B cell (primary cell): ENCODE measurements around the gene ANTXR2. TPM values are rescaled to one million over a fixed set of nuclear protein-coding genes. Genes with fewer than 3 reads are reported as not detected.

Experiments used
- ATAC-seq: fragments of 200-7000 bp; cut with Tn5 transposase; one replicate; pipeline ENCODE4 v1.10.0; 2021; ENCODE audit warnings: low read depth, mild to moderate bottlenecking, moderate number of reproducible peaks, moderate library complexity
- CTCF ChIA-PET: fragments of 350-600 bp; sonication (Branson Sonifier 250); formaldehyde crosslinking; loops from one replicate; lab custom pipeline; 2021; ENCODE audit warnings: antibody characterized with exemption, inconsistent platforms; lab: Charles Lee
- POLR2A ChIA-PET: fragments of 350-600 bp; sonication (Branson Sonifier 250); formaldehyde crosslinking; loops from one replicate; lab custom pipeline; 2021; ENCODE audit warnings: antibody characterized with exemption; lab: Charles Lee
- DNase-seq: peaks from one replicate; pipeline ENCODE4 v3.0.0; 2013
- H2AFZ ChIP-seq: 2 replicates; pipeline ENCODE4 v1.6.1; 2012; ENCODE audit warnings: mild to moderate bottlenecking, low read depth, low read length; ENCODE audit not compliant: insufficient read depth, poor library complexity, severe bottlenecking
- H3K27ac ChIP-seq, 2 donors: 1 replicate in 1 of 2; 2 replicates in 1 of 2; pipeline ENCODE4 v1.5.1; 2012 to 2013; ENCODE audit warnings: low read length in 2 of 2, mild to moderate bottlenecking in 2 of 2, moderate library complexity in 1 of 2
- H3K27me3 ChIP-seq, 4 experiments: fragments of 200-600 bp in 1 of 4; sonication (generic) in 1 of 4; replicated peaks in 1 of 4; 1 replicate in 2 of 4; 2 replicates in 2 of 4; pipeline versions ENCODE4 v1.6.1 to v1.7.0; 2013 to 2016; ENCODE audit warnings: low read length in 3 of 4, mild to moderate bottlenecking in 2 of 4, mixed read lengths in 1 of 4, moderate library complexity in 1 of 4; ENCODE audit not compliant: insufficient read depth in 4 of 4, control insufficient read depth in 3 of 4; ENCODE audit errors: control extremely low read depth in 1 of 4
- H3K36me3 ChIP-seq, 2 experiments: replicated peaks in 1 of 2; 1 replicate in 1 of 2; 2 replicates in 1 of 2; pipeline versions ENCODE4 v1.6.1 to v1.7.1; 2013; ENCODE audit warnings: low read length in 1 of 2; ENCODE audit not compliant: insufficient read depth in 2 of 2, control insufficient read depth in 1 of 2; ENCODE audit errors: control extremely low read depth in 1 of 2, extremely low read depth in 1 of 2
- H3K4me1 ChIP-seq, 2 donors: fragments of 200-600 bp in 1 of 2; sonication (generic) in 1 of 2; 1 replicate in 1 of 2; 2 replicates in 1 of 2; pipeline versions ENCODE4 v1.5.1 to v1.6.1; 2013 to 2017; ENCODE audit warnings: low read length in 2 of 2; ENCODE audit not compliant: control insufficient read depth in 2 of 2, insufficient read depth in 2 of 2
- H3K4me2 ChIP-seq: replicated peaks from 2 replicates; pipeline ENCODE3; 2012; ENCODE audit warnings: mild to moderate bottlenecking, low read depth, low read length; ENCODE audit not compliant: poor library complexity, severe bottlenecking
- H3K4me3 ChIP-seq, 5 experiments: fragments of 200-600 bp in 1 of 5; sonication (generic) in 1 of 5; 1 replicate in 3 of 5; 2 replicates in 2 of 5; pipeline versions ENCODE4 v1.5.1 to v1.7.0; 2011 to 2016; ENCODE audit warnings: low read length in 4 of 5, mild to moderate bottlenecking in 4 of 5, low read depth in 2 of 5, control low read depth in 1 of 5, moderate library complexity in 1 of 5; ENCODE audit not compliant: insufficient read depth in 1 of 5; ENCODE audit errors: control extremely low read depth in 1 of 5, extremely low read depth in 1 of 5
- H3K79me2 ChIP-seq: fragments of 200-600 bp; sonication (generic); one replicate; pipeline ENCODE4 v1.6.0; 2016; ENCODE audit warnings: low read length; ENCODE audit not compliant: control insufficient read depth, insufficient read depth
- H3K9ac ChIP-seq: fragments of 200-600 bp; sonication (generic); 2 replicates; pipeline ENCODE4 v1.6.1; 2017; ENCODE audit warnings: mild to moderate bottlenecking, low read length, moderate library complexity
- H3K9me3 ChIP-seq, 3 donors: one replicate each; pipeline versions ENCODE4 v1.6.1 to v1.7.1; 2013; ENCODE audit warnings: low read length in 2 of 3; ENCODE audit not compliant: control insufficient read depth in 2 of 3, insufficient read depth in 1 of 3; ENCODE audit errors: control extremely low read depth in 1 of 3
- H4K20me1 ChIP-seq: 2 replicates; pipeline ENCODE4 v1.6.0; 2012; ENCODE audit warnings: mild to moderate bottlenecking, low read length; ENCODE audit not compliant: insufficient read depth, control insufficient read depth, poor library complexity, severe bottlenecking
- H3K27ac Mint-ChIP-seq: one replicate; pipeline ENCODE4 v1.8.0; 2021; ENCODE audit warnings: mixed read lengths
- H3K27me3 Mint-ChIP-seq: one replicate; pipeline ENCODE4 v1.8.0; 2021; ENCODE audit warnings: mixed read lengths
- H3K4me1 Mint-ChIP-seq: one replicate; pipeline ENCODE4 v1.8.0; 2021; ENCODE audit warnings: mixed read lengths
- H3K4me3 Mint-ChIP-seq: one replicate; pipeline ENCODE4 v1.8.0; 2021; ENCODE audit warnings: mixed read lengths
- H3K9me3 Mint-ChIP-seq: one replicate; pipeline ENCODE4 v1.8.0; 2022; ENCODE audit warnings: mixed read lengths; ENCODE audit not compliant: insufficient read depth
- CTCF ChIP-seq: fragments of 200-600 bp; IDR thresholded peaks from one replicate; pipeline ENCODE4 v1.8.0; 2022; ENCODE audit warnings: antibody characterized with exemption, mild to moderate bottlenecking
- EZH2 ChIP-seq: IDR thresholded peaks from 2 replicates; pipeline ENCODE4 v1.6.1; 2012; ENCODE audit warnings: borderline replicate concordance, low read depth, mild to moderate bottlenecking, moderate library complexity, low read length; ENCODE audit not compliant: insufficient read depth, poor library complexity, severe bottlenecking
- WGBS: methylation state at CpG from one replicate; pipeline ENCODE4 v1.1.5; 2013; ENCODE audit warnings: missing lambda C conversion rate; ENCODE audit not compliant: insufficient coverage; 5-methylcytosine and 5-hydroxymethylcytosine counted together
- intact Hi-C: fragments of 100-400 bp; cut with micrococcal nuclease; formaldehyde crosslinking; loops from one replicate; pipeline ENCODE4 v1.10.0; 2022
- polyA plus RNA-seq: library from polyadenylated mRNA; depleted of rRNA; stranded (reverse); fragments of >200 nt; gene quantifications from 2 replicates; pipeline ENCODE4 v1.2.3, GENCODE V29; 2012
- total RNA-seq, 2 donors: library from RNA; stranded (reverse); fragments of 120-200 nt in 1 of 2; gene quantifications; 1 replicate in 1 of 2; 2 replicates in 1 of 2; pipeline versions ENCODE4 v1.2.3 to v1.2.4, GENCODE V29; 2013 to 2022

ANTXR2 gene
- total and polyA plus RNA-seq, 2 donors (not counting 1 experiment from before 2014, with no cell fraction given), result 10.6 to 63.0 TPM

GRCh38 chr4:79948261-79948660 is 124.8 kb downstream of the ANTXR2 start:
- H2AFZ ChIP-seq, result no peak overlapping the region
- DNase-seq, result no peak
- intact Hi-C loops, result no loop called here
- no peak for TF ChIP-seq EZH2
- no peak for TF ChIP-seq CTCF
- CTCF ChIA-PET, result no interaction called here
- H3K27ac ChIP-seq, result no peak overlapping the region
- no peaks in the 10 kb centered on the region for H3K9me3 ChIP-seq
- no peaks in the 10 kb centered on the region for H3K27me3 ChIP-seq
- no peak overlapping the region for H3K4me3 ChIP-seq
- ATAC-seq, result no peak
- no peak overlapping the region for H3K4me3 Mint-ChIP-seq
- H3K27me3 Mint-ChIP-seq, result no peaks in the 10 kb centered on the region
- no peaks in the 10 kb centered on the region for H4K20me1 ChIP-seq
- no peak overlapping the region for H3K4me2 ChIP-seq
- H3K36me3 ChIP-seq, result peaks cover 0 to 1% of the 10 kb centered on the region in 2 experiments
- no peaks in the 10 kb centered on the region for H3K4me1 ChIP-seq
- no peak overlapping the region for H3K9ac ChIP-seq
- H3K4me1 Mint-ChIP-seq, result no peaks in the 10 kb centered on the region
- no peaks in the 10 kb centered on the region for H3K79me2 ChIP-seq
- no peaks in the 10 kb centered on the region for H3K9me3 Mint-ChIP-seq
- no peak overlapping the region for H3K27ac Mint-ChIP-seq
- POLR2A ChIA-PET, result no interaction called here
- WGBS, result no CpG with 5 or more reads among the region's 3 CpGs

DNA sequence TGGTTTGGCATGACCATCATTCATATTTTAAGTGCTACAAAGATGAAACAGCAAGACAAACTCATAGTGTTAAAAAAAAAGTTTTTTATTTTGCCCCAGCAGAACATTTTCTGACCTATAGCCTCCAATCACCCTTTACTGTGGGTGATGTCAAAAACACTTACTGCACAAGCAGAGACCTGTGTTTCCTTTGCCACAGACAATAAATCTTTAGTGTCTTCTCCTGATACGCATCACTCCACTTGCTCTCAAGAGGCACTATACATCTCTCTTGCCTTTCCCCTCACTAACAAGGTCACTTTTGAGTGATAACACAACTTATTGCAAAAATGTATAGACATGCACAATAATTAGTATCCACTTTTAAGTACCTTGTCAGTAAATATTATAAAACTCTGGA is 125.6 kb downstream of the ANTXR2 start:
- CTCF ChIA-PET, result interaction anchor here (1.5 kb wide), 1 partner anchor 8 kb away, joined by 3 read pairs; no protein-coding TSS in a partner anchor
- no peak overlapping the region for H3K4me2 ChIP-seq
- no CpG with 5 or more reads among the region's 1 CpG for WGBS
- H3K79me2 ChIP-seq, result no peaks in the 10 kb centered on the region
- H3K36me3 ChIP-seq, result peaks cover 0 to 1% of the 10 kb centered on the region in 2 experiments
- no peak overlapping the region for H3K27ac ChIP-seq
- no peak for DNase-seq
- H3K4me1 ChIP-seq, result no peaks in the 10 kb centered on the region
- H3K9ac ChIP-seq, result no peak overlapping the region
- ATAC-seq, result no peak
- TF ChIP-seq CTCF (no peak), EZH2 (no peak)
- no peaks in the 10 kb centered on the region for H3K9me3 ChIP-seq
- no peaks in the 10 kb centered on the region for H3K27me3 ChIP-seq
- H2AFZ ChIP-seq, result no peak overlapping the region
- Mint-ChIP-seq H3K9me3 (no peaks in the 10 kb centered on the region), H3K4me1 (no peaks in the 10 kb centered on the region), H3K4me3 (no peak overlapping the region), H3K27me3 (no peaks in the 10 kb centered on the region), H3K27ac (no peak overlapping the region)
- POLR2A ChIA-PET, result no interaction called here
- no peak overlapping the region for H3K4me3 ChIP-seq
- intact Hi-C loops, result no loop called here
- H4K20me1 ChIP-seq, result no peaks in the 10 kb centered on the region
